GM10248 (cell line): ENCODE data around the gene ZNF441.

Source experiments
- CTCF ChIA-PET: fragments of 300-600 bp; sonication (Branson Sonifier 250); formaldehyde crosslinking; extraction: SDS; loops from one replicate; lab custom pipeline; 2021; ENCODE audit warnings: antibody characterized with exemption; lab: Yijun Ruan, JAX
- POLR2A ChIA-PET: fragments of 350-650 bp; sonication (Branson Sonifier 250); formaldehyde crosslinking; extraction: SDS; loops from one replicate; lab custom pipeline; 2020; ENCODE audit warnings: antibody characterized with exemption; lab: Yijun Ruan, JAX
- DNase-seq: peaks from one replicate; pipeline ENCODE4 v3.0.0; 2012; ENCODE audit errors: extremely low spot score
- TF ChIP-seq, protein P1 (sequence below): IDR thresholded peaks from 2 replicates; pipeline ENCODE4 v1.5.1; 2012; ENCODE audit warnings: mild to moderate bottlenecking, low read depth; ENCODE audit errors: extremely low read depth, missing control alignments, control extremely low read depth

The ZNF441 gene

DNA sequence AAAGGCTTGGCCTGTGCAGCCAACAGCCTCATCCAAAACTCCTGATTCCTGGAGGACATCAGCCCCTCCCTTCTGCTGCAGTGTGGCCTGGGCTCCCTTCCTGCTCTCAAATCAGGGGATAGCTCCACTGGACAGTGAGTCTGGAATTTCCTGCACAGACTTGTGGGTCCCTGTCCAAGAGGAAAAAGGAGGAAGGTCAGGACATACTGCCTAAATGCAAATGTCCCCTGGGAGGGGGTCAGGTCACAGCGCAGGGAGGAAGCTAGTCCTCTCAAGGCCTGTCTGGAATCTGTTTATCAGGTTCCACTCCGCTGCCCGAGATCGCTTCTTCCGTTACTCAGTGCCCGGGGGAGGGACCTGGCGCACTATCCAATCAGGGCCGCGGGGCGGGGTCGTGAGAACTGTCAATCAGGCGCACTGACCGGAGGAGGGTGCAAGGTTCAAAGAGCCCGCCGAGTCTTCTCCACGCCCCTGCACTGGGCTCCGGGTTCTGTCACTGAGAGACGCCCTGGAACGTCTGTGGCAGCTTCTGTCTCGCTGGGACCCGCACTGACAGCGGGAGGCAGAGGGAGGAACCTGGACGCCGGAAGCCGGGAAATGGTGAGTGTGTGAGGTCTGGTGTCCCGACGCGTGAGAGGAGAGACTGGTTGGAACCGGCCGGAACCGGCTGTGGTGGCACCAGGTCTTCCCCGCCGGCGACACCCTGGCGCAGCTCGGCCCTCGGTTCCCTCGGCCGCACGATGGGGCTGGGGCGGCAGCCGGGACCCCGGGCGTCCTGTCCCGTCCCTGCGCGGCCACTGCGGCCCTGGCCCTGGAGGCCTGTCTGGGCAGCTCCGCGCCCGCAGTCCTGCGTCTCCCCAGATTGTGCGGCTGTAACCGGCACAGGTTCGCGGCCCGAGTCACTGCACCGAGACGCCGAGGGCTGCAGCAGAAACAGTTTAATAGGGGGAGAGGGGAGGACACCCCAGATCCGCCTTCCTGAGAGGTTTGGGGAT lies at the start of gene ZNF441:
Gene ZNF441, plus strand, starts transcription at position 404 of the 995 bp plus-strand sequence. Its CDS starts 194 bp downstream, at position 598.
- ChIA-PET POLR2A (no interaction called here), CTCF (interaction anchor here (1.6 kb wide), 1 partner anchor 31 kb away, joined by 7 read pairs; the partner anchor contains the start of gene ZNF491)
- TF ChIP-seq, protein P1, sequence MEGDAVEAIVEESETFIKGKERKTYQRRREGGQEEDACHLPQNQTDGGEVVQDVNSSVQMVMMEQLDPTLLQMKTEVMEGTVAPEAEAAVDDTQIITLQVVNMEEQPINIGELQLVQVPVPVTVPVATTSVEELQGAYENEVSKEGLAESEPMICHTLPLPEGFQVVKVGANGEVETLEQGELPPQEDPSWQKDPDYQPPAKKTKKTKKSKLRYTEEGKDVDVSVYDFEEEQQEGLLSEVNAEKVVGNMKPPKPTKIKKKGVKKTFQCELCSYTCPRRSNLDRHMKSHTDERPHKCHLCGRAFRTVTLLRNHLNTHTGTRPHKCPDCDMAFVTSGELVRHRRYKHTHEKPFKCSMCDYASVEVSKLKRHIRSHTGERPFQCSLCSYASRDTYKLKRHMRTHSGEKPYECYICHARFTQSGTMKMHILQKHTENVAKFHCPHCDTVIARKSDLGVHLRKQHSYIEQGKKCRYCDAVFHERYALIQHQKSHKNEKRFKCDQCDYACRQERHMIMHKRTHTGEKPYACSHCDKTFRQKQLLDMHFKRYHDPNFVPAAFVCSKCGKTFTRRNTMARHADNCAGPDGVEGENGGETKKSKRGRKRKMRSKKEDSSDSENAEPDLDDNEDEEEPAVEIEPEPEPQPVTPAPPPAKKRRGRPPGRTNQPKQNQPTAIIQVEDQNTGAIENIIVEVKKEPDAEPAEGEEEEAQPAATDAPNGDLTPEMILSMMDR, result no peak
- DNase-seq, result peak; percentile 94

DNA sequence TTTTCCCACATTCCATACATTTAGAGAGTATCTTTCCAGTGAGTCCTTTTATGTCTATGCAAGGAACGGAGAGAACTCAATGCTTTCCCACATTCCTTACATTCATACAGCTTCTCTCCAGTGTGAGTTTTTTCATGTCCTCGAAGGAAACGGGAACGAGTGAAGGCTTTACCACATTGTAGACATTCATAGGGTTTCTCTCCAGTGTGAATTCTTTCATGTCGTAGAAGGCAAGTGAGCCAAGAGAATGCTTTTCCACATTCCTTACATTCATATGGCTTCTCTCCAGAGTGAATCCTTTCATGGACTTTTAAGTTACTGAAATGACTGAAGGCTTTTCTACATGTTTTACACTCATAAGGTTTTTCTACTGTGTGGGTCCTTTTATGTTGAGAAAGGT lies 45.1 kb upstream of the ZNF441 start:
- CTCF ChIA-PET, result interaction anchor here (3.2 kb wide), 1 partner anchor 22 kb away, joined by 9 read pairs; no protein-coding TSS in a partner anchor
- DNase-seq, result no peak
- TF ChIP-seq, protein P1, result no peak
- POLR2A ChIA-PET, result no interaction called here

DNA sequence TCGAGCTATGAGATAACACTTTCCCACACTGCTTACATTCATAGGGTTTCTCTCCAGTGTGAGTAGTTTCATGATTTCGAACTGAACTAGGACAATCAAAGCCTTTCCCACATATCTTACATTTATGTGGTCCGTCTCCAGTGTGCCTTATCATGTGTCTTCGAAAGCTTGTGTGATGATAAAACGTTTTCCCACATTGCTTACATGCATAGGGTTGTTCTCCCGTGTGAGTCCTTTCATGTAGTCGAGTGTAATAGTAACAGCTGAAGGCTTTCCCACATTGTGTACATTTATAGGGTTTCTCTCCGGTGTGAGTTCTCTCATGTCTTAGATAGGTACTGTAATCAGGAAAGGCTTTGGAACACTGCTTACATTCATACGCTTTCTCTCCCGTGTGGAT lies 44.4 kb upstream of the ZNF441 start:
- TF ChIP-seq, protein P1, result no peak
- POLR2A ChIA-PET, result no interaction called here
- CTCF ChIA-PET, result no interaction called here
- no peak for DNase-seq

DNA sequence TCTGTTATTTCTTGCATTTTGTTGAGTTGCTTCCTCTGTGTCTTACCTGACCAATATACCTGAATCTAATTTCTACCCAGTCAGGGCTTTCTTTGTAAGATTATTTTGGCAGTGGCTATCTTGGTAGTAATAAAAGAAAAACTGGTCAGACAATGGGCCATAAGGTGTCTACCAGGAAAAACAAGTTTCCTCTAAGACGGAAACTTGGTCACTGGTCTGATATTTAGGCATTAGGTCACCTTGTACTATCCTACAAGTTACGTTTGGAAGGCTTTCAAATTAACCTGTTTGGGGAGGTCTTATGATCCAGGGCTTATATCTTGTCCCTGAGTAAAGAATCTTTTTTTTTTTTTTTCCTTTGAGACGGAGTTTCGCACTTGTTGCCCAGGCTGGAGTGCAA lies 37.2 kb upstream of the ZNF441 start:
- TF ChIP-seq, protein P1, result no peak
- ChIA-PET POLR2A (no interaction called here), CTCF (interaction anchor here (0.9 kb wide), 1 partner anchor 29 kb away, joined by 3 read pairs; no protein-coding TSS in a partner anchor)
- DNase-seq, result no peak

DNA sequence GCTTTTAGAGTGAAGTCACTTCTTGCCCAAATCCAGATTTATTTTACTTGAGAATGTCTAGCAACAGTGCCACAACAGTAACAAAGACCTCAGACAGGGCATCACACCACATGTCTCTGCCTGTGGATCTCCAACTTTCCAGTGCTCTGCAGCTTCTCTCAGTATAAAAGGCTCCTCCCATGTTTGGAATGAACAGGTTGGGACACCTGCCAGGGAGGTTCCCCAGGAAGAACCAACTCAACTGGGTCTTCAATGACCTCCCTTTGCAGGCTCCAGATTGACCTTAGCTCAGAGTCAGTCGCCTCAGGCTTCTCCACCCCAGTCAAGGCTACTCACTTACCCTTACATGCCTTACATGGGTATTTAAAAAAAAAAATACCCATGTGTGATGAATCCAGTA lies 31.4 kb upstream of the ZNF441 start:
- no peak for DNase-seq
- ChIA-PET CTCF (interaction anchor here (1.2 to 1.9 kb wide), 2 partner anchors 36 to 62 kb away, joined by 4 to 11 read pairs; no protein-coding TSS in a partner anchor), POLR2A (no interaction called here)
- TF ChIP-seq, protein P1, result no peak

DNA sequence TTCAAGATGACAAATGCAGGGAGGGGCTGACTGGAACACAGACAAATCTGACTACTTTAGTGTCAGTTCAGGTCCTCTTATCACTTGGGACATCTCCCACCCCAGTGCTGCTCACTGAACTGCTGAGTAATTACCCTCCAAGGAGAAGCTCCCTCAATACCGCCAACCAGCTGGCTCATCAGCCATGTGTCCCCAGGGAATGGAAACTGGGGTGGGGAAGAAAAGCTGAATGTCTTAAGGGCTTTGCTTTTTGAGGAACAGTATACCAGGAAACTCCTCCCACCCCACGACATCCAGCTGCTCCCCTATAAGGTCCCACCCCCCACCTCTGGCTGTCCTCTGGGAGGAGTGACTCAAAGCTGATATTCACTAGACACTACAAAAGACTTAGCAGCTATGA lies 30.1 kb upstream of the ZNF441 start:
- DNase-seq, result peak; percentile 57
- ChIA-PET POLR2A (interaction anchor here (0.6 kb wide), 1 partner anchor 258 kb away, joined by 7 read pairs; no protein-coding TSS in a partner anchor), CTCF (interaction anchor here (0.7 to 1.9 kb wide), 7 partner anchors 35 to 442 kb away, joined by 3 to 11 read pairs (median 4); no protein-coding TSS in a partner anchor)

More for the DNA sequence above, 30.1 kb upstream of the ZNF441 start:
- TF ChIP-seq, protein P1, result no peak
